HPDE6-E6E7 (cell line): ENCODE data around the gene RAP1GAP2.

ENCODE experiments used
- DNase-seq: peaks from one replicate; pipeline ENCODE4 v3.0.0; 2011; ENCODE audit warnings: missing footprints; ENCODE audit errors: extremely low spot score

The RAP1GAP2 gene

DNA sequence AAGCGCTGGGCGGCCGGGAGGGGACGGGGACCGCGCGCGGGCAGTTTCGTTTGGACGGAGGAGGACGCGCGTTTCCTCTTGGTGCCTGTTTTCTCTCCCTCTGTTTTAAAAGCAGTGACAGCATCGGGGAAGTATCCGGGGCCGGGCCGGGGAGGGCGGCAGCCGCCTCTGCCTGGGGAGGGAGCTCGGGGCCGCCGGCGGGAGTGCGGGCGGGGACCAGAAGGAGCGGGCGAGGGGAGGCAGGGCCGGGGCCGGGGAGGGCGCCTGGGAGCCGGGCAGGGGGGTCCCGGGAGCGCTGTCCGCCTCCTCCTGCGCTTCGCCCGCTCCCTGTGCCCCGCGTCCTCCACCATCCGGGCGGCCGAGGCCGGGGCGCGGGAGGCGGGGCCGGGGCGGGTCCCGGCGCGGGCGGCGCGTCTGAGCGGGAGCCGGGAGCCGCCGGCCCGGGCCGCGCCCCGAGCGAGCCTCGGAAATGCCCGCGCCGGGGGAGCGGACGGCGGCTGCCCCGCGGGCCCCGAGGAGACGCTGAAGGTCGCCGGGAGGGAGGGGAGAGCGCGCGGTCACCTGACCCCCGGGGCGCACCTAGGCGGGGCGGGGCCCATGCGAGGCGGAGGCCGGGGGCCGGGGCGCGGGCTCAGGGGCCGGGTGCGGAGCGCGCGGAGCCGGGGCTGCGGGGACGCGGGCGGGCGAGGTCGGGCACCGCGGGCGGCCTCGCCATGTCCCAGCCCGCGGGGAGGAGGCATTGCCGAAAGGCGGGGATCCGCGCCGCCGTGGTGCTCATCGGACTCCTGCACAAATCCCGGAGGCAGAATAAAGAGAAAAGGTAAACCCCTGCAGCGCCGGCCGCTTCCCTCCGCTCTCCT is 57.3 kb downstream of the RAP1GAP2 start:
- peak; percentile 60 for DNase-seq

DNA sequence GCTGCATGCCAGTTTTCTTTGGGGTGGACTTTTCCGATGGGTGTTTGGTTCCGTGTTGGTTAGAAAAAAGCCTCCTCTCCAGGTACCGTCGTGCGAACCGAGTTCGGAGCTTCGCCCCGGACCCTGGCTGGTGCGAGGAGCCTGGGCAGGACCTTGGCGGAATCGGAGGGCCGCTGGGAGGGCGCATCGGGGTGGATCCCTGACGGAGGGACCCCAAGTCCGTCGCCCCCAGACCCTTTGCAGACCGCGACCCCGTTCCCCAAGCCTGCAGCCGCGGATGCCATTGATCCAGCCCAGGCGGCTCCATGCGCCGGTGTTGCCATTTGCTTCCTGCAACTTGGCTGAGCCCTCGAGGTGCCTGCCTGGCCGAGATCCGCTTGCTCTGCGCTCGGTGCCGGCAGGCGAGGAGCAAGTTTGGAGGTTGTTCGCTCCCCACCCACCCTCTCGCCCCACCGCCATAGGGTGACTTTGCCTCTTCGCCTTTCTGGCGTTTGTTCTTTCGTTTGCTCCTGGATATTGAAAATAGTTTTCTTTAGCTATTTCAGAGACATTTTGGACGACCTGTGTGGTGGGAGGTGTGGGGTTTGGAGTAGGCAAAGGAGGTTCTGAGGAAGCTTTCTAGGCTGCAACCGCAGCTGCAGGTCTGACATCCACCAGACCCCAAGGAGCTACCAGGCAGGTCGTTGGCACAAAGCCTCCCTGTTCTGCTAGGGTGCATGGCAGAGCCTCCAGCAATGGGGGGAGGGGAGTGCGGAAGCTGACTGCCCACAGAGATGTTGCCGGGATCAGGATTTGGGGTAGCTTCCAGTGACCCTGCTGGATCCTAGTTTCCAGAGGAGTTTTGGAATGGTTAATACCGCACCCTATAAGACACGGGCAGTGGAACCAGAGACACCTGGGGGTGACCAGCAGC is 58.2 kb downstream of the RAP1GAP2 start:
- DNase-seq: no peak

DNA sequence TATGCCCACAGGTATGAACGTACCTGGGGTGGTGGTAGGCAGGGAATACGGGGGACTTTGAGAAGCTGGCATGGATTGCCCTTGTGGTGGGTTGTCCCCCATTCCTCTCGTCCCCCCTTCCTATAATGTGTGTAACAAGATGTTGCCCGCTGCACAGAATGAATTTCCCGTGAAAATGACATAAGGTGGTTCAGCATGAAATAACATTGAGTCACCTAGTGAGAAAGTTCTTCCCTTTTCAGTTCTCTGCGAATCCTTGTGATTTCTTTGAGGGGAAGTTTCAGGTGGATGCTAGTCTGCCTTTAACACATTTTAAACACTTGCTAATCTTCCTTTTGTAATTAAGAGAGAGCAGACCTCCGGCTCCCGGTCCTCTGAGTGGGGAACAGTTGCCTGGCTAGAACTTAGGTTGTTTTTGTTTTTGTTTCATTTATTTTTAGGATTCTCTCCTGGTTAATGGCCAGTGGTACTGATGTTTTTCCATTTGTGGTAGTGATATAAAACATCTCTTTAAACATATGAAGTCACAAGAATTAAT is 58.9 kb downstream of the RAP1GAP2 start:
- no peak for DNase-seq

DNA sequence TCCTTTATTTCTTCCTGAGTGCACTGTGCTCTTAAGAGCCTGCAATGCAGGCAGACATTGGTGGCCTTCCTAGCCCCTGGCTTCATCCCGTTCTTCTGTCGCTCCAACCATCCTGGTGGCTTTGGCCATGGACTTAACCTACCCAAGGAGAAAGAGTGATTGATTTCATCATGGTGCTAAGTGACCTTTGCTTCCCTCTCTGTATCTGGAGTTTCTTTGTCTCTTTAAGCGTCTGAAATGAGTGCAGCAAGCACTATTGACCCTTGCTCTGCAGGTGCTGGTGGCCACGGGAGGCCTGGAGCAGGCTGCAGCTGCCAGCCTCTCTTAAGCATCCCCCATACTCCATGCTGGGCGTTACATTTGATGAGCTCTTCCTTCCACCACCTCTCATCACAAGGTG is 60.5 kb downstream of the RAP1GAP2 start:
- DNase-seq: no peak

DNA sequence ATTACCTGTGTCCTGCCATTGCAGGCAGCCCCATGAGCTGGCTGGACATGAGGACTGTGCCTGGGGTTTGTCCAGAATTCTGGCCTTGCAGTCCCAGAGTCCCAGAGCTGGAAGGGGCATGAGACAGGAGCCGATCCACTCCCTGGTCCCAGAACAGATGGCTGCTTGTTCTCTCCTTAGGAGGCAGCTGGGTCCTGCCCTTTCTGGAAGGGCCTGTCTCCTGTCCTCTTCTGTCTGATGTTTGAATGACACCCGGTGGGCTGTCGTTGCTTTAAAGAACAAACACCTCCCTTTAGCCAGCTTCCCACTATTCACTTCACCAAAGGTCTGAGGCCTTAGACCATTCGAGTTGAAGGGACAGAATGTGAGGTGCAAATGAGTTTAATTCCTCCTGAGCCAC is 63.8 kb downstream of the RAP1GAP2 start:
- no peak for DNase-seq

DNA sequence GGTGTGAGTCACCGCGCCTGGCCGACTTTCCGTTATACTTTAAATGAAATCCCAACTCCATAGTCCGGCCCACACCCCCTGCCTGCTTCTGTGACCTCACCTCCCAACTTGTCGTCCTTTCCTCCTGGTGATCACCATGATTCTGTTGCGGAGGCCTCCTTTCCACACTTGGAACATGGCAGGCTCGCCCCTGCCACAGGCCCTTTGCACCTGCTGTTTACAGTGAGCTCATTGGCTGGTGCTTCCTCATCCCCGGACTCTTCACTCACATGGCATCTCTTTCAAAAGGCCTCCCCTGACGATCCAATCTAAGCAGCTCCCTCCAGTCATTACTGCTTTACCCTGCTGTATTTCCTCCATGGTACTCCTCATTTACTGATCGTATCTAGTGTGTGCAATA is 64.6 kb downstream of the RAP1GAP2 start:
- no peak for DNase-seq

DNA sequence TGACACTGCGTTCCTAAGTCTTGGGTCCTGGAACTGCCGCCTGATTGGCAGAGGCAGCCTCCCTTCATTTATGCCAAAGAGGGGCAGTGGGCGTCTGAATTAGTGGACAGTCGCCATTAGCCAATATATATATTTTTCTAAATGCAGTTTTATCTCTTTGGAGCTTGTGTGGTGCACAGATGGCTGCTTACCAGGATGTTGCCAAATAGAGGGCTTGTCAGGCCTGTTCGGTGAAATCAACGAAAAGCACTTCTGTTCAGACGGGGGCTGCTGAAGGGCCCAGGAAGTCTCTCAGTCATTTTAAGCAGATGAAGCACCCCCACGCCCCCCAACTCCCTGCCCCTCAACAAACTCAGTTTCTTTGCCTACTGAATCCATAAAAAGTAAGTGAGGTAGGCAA is 66.0 kb downstream of the RAP1GAP2 start:
- no peak for DNase-seq

DNA sequence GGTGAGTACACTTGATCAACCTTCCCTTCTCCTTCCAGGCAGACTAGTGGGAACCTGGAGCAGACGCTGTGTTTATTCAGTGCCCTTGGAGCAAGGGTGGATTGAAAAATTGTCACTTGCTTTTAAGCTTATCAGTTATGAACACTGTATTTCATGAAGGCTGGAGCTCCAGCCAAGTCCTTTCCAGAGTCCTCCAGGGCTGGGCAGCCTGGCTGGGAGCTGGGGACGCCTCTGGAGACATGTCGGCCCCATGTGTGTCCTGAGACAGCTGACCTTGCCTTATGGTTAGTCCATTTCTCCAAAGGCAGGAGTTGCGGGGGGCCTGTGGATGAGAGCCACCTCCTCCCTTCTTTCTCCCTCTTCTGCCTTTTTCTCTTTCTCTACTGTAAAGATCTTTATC is 67.0 kb downstream of the RAP1GAP2 start:
- no peak for DNase-seq

DNA sequence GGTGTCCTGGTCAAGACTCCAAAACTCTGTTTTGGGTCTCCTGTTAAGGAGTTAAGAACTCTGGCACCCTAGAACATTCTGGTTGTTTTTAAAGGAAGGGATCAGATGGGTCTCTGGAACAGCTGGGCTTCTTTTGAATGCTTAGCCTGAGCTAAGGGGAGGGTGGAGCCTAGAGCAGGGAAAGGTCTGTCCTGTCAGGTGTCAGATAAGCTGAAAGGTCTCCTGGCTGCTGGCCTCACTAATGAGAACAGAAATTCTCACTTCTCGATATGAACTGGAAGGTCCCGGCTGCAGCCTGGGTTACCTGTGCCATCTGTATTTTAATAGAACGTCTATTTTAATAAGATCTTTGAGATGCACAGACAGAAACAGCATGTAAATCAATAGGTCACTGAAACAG is 69.0 kb downstream of the RAP1GAP2 start:
- no peak for DNase-seq

DNA sequence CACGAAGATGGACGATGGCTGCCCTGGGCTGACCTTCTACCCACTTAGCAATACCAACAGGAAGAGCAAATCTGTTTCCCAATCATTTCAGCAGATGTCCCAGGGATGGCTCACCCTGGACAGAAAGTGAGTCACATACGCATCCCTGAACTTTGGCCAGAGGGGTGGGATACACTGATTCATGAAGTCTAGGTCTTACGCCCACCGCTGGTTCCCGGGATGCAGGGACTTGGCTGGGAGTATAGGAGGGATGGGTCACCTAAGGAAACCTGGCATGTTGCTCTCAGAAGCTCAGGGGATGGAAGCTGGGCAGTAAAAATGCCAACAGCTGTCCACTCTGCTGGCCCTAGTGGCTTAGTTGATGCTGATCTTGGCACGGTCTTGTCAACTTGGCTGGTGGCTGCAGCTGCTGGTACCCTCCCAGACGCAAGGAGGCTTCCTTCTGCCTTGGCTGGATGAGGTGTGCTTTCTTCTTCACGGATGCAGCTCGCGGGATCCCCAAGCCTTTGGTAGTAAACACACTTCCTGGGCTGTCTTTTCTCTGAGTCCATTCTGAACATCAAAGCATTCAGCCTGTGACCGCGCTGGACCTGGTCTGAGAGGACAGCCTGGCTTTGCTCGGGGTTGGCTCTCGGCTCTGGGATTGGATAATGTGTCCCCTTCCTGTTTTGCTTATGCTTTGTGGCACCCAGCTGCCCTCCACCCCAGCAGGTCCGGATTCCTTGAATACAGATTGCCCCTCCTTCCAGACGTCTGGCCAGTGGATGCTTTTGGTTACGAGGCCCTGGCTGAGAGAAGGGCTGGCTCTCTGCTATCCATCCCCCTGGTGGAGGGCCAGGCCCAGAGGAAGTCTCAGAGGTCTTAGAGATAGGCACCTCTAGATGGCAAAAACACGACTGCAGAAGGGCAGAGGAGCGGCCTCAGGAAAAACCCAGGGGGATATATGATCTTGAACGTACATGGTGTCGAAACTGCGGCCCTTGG is 71.5 kb downstream of the RAP1GAP2 start:
- DNase-seq: no peak

DNA sequence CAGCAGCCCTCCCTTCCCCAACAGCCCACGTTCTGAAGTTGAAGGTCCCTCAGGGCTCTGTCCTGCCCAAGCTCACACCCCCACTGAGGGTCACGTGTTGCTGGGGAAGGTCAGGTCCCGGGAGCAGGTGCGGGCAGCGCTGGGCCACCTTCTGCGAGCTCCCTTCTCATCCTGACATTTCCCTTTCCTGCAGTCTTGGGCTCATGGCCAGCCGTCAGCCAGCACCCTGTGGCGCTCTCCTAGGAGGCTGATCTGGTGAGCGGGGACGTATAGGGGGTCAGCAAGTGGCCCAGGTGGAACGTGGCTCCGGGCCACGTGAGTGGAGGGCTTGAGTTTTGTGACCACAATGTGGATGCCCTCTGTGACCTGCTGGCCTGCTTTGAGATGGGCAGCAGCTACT is 73.4 kb downstream of the RAP1GAP2 start:
- no peak for DNase-seq

DNA sequence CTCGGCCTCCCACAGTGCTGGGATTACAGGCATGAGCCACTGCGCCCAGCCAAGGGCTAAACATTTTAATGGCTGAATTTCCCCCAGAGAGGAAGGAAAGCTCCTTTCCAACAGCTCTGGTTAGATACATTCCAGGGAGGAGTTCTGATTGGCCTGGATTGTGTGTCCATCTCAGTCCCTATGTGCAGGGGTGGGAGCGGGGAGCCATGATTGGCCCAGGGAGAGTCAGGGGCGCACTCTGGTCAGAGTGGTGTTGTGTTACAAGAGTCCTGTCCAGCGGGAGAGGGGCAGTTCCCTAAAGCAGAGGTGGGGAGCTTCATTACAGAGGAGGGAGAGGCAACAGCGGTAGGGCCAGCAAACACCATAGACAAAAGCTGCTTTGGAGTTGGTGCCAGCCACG is 75.0 kb downstream of the RAP1GAP2 start:
- DNase-seq: no peak

DNA sequence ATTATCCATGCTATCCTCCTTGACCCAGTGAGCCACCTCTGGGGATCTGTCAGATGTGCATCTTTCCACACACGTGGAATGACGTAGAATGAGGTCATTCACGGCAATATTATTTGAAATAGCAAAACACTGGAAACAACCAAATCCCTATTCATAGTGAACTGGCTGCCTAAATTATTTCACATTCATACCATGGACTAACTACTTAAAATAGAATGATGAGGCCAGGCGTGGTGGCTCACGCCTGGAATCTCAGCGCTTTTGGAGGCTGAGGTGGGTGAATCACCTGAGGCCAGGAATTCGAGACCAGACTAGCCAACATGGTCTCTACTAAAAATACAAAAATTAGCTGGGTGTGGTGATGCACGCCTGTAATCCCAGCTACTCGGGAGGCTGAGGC is 75.5 kb downstream of the RAP1GAP2 start:
- no peak for DNase-seq

DNA sequence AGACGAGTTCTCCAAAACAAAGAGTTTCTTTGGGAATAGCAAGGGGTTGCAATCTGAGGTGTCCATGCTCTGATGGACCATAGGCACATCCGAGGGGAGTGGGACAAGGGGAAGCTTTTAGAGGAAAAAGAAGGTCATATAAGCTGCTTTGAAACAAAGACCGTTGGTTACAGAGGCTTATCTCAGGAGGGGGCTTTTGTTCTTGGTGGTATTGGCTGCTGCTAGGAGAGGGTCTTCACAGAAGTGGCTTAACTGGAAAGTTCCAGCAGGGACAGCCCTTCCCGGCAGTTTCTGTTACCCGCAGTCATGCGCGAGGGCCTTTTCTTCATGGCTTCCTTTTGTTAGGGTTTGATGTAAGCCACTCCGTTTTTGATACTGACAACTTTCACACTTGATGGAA is 76.0 kb downstream of the RAP1GAP2 start:
- no peak for DNase-seq

DNA sequence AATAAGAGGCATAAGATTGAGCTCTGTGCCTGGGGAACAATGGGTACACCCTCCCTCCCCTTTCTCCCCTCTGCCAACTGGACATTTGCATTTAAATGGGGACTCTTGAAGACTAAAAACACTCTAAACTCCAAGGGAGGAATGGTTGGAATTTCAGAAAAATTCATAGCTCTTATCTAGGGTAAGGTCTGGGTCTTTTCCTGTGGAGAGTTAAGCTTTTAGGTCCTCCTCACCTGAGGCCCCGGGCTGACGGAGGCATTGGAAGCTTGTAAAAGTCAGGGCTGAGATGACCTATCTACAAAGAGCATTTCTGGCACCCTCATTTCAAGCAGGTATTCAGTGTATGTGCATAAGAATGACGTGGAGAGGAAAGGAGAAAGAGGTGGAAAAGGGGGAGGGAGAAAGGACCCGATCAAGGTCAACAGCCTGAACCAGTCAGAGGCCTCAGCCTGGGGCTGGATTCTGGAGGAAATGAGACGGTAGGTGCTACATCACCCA is 78.0 kb downstream of the RAP1GAP2 start:
- DNase-seq: no peak

DNA sequence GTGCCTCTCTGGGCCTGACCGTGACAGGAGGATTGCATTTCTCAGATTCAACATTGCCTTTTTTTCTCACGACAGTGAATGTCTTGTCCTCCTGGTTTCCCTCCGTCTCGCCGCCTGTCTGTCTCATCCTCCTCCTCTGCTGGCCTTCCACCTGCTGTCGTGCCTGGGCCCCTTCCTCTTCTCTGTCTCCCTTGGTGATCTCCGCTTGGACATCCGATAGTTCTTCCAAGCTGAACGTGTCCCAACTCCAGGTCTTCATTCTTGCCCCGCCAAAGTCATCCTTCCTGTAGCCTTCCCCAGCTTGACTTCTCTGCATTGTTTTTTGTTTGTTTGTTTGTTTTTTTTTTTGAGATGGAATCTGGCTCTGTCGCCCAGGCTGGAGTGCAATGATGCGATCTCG is 79.4 kb downstream of the RAP1GAP2 start:
- DNase-seq: no peak

DNA sequence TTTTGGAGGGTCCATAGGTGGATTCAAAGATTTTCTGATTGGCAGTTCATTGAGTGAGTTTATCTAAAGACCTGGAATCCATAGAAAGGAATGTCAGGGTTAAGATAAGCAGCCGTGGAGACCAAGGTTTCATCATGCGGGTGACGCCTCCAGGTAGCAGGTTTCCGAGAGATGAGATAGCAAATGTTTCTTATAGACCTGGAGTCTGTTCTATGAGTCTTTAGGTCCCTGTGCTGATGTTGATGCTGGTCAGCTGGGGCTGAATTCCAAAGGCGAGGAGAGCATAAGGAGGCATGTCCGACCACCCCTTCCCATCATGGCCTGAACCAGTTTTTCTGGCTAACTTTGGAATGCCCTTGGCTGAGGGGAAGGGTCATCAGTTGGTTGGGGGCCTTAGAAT is 80.2 kb downstream of the RAP1GAP2 start:
- DNase-seq: no peak

DNA sequence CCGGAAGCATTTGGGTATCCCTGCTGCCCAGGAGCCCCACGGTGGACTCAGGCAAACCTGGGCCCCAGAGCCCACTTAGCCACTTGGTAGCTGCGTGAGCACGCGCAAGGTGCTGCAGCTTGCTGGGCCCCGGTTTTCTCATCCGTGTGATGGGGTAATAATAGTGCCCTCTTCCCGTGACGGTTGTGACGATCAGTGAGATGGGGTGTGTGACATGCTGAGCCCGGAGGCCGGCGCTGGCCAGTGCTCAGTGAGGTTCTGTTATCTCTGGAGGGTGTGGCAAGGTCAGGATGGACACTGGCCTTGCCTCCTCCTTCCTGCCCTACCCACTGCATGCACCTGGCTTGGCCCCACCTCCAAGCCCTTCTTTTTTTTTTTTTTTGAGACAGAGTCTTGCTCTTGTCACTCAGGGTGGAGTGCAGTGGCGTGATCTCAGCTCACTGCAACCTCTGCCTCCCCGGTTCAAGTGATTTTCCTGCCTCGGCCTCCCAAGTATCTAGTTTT is 82.6 kb downstream of the RAP1GAP2 start:
- no peak for DNase-seq

DNA sequence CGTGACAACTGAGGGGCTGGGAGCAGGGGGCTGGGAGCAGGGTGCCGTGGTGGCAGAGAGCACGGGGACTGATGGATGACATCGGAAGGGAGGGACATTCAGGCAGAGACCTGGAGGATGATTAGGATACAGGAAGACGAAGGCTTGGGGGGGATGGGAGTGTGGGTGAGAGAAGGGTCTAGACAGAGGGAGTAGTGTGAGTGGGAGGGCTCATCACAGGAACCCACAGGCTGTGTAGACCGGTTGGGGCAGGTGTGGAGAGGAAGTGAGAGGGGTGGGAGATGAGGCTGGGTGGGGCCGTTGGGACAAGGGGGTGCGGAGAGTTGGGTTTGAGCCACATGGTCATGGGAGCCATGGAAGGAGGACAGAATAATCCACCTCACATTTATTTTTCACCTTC is 83.8 kb downstream of the RAP1GAP2 start:
- no peak for DNase-seq

DNA sequence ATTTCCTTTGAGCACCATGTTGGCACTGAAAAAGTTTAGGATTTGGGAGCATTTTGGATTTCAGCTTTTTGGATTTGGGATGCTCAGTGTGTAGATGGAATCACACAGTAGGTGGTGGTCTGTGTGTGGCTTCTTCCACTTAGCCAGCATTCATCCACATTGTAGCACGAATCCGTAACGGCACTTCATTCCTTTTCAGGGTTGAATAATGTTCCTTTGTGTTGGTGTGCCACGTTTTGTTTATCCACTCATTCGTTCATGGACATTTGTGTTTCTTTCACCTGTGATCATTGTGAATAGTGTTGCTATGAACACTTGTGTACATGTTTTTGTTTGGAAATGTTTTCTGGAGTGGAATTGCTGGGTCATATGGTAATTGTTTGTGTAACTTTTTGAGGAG is 85.1 kb downstream of the RAP1GAP2 start:
- no peak for DNase-seq
